Stimulated activated naive CD8-positive, alpha-beta T cell treated with anti-CD3 and anti-CD28 coated beads, Interleukin-15, amount 100 ng/mL, for 72 hours (primary cell): ENCODE measurements around the gene TEX51.

ENCODE experiments used
- ATAC-seq: fragments of 150-1000 bp; cut with Tn5 transposase; 2 replicates; pipeline ENCODE4 v1.10.0; 2021; ENCODE audit warnings: mild to moderate bottlenecking, moderate library complexity
- DNase-seq, 2 donors: peaks; one replicate each; pipeline ENCODE4 v3.0.0; 2021 to 2022
- H3K27ac Mint-ChIP-seq, 2 donors: one replicate each; pipeline ENCODE4 v1.8.0; 2022; ENCODE audit warnings: mild to moderate bottlenecking in 2 of 2, mixed read lengths in 2 of 2, moderate library complexity in 2 of 2
- H3K27me3 Mint-ChIP-seq: one replicate; pipeline ENCODE4 v1.8.0; 2022; ENCODE audit warnings: mixed read lengths
- H3K4me1 Mint-ChIP-seq: one replicate; pipeline ENCODE4 v1.8.0; 2022; ENCODE audit warnings: mild to moderate bottlenecking, mixed read lengths
- H3K4me3 Mint-ChIP-seq, 2 donors: one replicate each; pipeline ENCODE4 v1.8.0; 2022; ENCODE audit warnings: mild to moderate bottlenecking in 2 of 2, mixed read lengths in 2 of 2, moderate library complexity in 1 of 2
- H3K9me3 Mint-ChIP-seq, 2 donors: one replicate each; pipeline ENCODE4 v1.8.0; 2022; ENCODE audit warnings: mixed read lengths in 2 of 2

The TEX51 gene

DNA sequence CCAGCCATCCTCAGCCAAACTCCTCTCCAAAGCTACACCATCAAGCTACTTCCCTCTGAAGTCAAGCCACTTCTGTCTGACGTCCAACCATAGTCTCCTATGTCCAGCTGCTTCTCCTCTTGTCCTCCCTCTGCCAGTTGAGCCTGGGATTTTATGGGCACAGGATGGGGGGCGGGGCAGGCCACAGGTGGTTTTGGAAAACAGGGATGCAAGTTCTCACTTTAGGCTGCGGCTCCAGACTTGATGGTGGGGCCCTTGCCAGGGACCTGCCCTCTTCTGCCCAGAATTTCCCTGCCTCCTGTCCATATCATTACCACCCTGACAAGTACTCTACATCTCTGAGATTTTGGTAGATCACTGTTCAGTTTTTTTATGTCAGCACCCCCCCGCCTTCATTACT, 41.6 kb downstream of the TEX51 start:
- ATAC-seq (no peak), DNase-seq (no peak)
- H3K4me3 Mint-ChIP-seq, result no peak overlapping the region
- peaks cover 18% of the 10 kb centered on the region for H3K27me3 Mint-ChIP-seq
- H3K9me3 Mint-ChIP-seq, result peaks cover 9 to 17% of the 10 kb centered on the region in 2 donors
- H3K27ac Mint-ChIP-seq, result peak overlapping the region in 1 of 2 donors; percentile 13
- peaks cover 19% of the 10 kb centered on the region for H3K4me1 Mint-ChIP-seq

DNA sequence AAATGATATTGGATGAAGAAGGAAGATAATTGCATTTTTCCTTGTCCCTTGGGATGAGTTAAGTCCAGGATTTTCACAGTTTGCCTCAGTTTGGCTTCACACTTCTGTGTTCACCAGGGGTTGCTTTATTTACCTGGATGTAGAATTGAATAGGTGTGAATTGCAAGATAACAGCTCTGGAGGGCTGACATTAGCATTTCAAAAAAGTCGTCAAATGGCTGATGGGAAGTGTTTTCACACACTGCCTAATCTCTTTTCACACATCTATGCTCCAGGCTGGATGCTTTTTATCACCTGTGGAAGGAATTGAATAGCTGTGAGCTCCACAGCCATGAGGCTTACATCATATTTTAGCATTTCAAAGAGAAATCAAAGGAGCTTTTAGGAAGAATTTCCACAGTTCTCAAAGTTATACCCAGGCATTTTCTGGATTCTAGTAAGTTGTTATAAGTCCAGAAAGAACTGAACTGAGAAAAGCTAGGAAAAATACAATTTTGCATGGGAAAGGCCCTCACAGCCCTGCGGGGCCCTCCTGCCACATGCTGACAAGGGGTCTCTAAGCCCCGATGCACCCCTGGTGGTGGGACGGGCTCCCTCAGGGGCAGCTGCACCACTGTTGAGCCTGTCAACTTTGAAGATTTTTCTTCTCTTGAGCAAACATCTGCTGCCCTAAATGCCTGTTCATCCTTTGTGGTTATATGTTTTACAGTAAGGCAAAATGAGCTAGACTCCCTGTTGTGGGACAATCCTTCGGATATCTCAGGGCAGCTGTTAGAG, 43.9 kb downstream of the TEX51 start:
- Mint-ChIP-seq H3K9me3 (peaks cover 9 to 17% of the 10 kb centered on the region in 2 donors), H3K4me3 (no peak overlapping the region), H3K27me3 (peaks cover 18% of the 10 kb centered on the region), H3K27ac (no peak overlapping the region), H3K4me1 (peaks cover 12% of the 10 kb centered on the region)
- DNase-seq (no peak), ATAC-seq (no peak)

DNA sequence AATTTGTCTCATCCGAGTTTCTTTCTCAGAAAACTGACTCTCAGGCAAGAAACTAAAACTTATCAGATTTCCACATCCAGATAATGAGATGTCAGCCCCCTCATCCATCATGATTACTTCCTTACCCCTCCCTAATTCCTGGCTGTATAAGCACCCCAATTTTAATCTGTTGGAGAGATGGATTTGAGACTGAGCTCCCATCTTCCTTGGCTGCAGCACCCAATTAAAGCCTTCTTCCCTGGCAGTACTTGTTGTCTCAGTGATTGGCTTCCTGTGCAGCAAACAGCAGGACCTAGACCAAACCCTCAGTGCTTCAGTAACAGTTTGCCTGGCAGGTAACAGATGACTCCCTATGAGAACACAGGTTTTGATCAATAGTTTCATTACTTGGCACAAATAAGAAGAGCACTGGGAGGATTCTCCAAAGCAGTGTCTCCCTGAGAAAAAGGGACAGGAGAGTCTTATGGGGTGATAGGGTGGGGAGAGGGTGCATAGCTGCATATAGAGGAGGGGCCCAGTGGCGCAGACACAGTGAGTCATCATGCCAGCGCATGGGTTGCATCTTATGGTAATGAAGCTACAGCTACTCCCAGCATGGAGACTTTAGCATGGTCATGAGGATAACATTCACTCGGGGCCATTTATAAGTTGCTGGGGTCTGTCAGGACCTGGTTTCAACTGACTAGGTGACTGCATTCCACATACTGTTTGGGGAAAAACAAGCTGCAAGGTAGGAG, 45.1 kb downstream of the TEX51 start:
- ATAC-seq (no peak), DNase-seq (no peak)
- Mint-ChIP-seq H3K27ac (no peak overlapping the region), H3K9me3 (peaks cover 9 to 17% of the 10 kb centered on the region in 2 donors), H3K27me3 (peaks cover 27% of the 10 kb centered on the region), H3K4me1 (peaks cover 12% of the 10 kb centered on the region), H3K4me3 (no peak overlapping the region)

DNA sequence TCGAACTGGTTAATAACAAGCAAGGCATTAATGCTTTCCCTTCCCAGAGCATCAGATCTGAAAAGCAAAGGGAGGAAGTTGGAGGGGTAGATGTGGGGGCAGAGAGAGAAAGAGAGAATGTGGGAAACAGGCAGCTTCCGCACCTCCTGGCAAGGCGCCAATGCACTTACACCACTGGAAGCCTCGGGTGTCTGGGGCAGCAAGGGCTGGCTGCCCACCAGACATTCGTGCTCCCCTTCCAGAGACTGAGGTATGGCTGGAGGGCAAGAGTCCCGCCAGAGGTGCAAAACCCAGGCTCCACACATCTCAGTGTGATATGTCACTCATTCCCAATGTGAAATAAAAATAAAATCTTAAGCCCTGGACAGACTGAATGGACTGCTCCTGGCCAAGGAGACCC, 46.4 kb downstream of the TEX51 start:
- DNase-seq (no peak), ATAC-seq (no peak)
- peaks cover 26% of the 10 kb centered on the region for H3K27me3 Mint-ChIP-seq

DNA sequence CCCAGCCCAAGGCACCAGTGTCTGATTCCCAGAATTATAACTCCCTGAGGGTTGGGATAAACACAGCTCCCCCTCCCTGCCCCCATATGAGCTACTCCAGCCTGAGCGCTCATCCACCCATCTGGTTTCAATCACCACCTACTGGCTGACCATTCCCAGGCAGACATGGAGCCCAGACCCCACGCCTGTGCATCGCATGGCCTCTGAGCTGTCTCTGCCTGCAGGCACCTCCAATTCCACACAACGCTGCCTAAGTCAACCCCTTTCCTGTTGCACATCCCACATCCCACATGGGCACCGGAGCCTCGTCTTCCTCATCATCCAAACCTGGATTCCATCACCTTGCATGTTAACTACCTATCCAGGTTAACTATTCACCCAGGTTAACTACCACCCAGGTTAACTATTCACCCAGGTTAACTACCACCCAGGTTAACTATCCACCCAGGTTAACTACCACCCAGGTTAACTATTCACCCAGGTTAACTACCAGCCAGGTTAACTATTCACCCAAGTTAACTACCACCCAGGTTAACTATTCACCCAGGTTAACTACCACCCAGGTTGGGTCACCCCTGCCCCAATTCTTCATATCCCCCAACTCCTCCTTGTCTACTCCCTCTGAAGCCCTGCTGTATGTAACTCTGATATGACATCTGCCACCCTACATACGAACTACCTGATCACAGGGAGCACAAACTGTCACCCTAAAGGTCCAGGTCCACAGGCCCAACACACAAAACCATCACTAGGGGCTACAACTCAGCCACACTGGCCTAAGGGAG, 47.8 kb downstream of the TEX51 start:
- Mint-ChIP-seq H3K4me3 (no peak overlapping the region), H3K27me3 (peaks cover 18% of the 10 kb centered on the region), H3K4me1 (peaks cover 12% of the 10 kb centered on the region), H3K9me3 (peaks cover 9 to 17% of the 10 kb centered on the region in 2 donors), H3K27ac (peak overlapping the region in 1 of 2 donors; percentile 59)
- DNase-seq, result no peak
- ATAC-seq, result no peak

More for the DNA sequence above, 46.4 kb downstream of the TEX51 start:
- H3K27ac Mint-ChIP-seq, result no peak overlapping the region
- no peak overlapping the region for H3K4me3 Mint-ChIP-seq
- peaks cover 12% of the 10 kb centered on the region for H3K4me1 Mint-ChIP-seq
- H3K9me3 Mint-ChIP-seq, result peaks cover 9 to 17% of the 10 kb centered on the region in 2 donors

DNA sequence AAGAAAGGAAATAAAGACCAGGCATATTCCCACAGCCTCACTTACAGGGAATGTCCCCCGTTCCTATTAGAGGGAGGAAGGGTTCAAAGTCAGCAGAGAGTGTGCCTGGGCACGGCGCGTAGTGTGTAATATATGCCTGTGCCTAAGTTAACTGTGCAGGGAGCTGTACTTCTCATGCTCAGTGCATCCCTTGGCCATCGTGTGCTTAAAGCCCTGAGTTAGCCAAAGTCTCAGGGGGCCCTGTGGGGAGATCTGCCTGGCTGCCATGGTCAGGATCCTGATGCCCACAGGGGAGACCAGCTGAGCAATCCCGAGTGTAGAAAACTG, 48.4 kb downstream of the TEX51 start:
- ATAC-seq (no peak), DNase-seq (no peak)
- Mint-ChIP-seq H3K27ac (no peak overlapping the region), H3K27me3 (peaks cover 18% of the 10 kb centered on the region), H3K4me3 (no peak overlapping the region), H3K9me3 (peaks cover 10 to 17% of the 10 kb centered on the region in 2 donors), H3K4me1 (peaks cover 12% of the 10 kb centered on the region)

DNA sequence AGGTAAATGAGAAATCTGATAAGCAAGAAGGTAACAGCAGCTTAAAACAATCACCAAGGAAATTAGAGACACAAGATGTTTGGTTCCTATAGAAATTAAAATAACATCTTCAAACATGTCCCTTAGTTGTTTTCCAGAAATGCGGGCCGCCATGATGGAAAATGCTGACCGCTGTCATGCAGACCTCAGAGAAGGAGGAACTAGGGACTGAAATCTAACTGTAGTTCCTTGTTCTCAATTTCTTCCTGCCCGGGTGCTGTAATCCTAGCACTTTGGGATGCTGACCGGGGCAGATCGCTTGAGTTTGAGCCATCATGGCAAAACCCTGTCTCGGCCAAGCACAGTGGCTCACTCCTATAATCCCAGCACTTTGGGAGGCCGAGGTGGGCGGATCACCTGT, 51.1 kb downstream of the TEX51 start:
- peaks cover 13% of the 10 kb centered on the region for H3K4me1 Mint-ChIP-seq
- peaks cover 8% of the 10 kb centered on the region for H3K27me3 Mint-ChIP-seq
- H3K9me3 Mint-ChIP-seq, result peaks cover 0 to 5% of the 10 kb centered on the region in 2 donors
- ATAC-seq (no peak), DNase-seq (no peak)
- no peak overlapping the region for H3K27ac Mint-ChIP-seq
- H3K4me3 Mint-ChIP-seq, result no peak overlapping the region

DNA sequence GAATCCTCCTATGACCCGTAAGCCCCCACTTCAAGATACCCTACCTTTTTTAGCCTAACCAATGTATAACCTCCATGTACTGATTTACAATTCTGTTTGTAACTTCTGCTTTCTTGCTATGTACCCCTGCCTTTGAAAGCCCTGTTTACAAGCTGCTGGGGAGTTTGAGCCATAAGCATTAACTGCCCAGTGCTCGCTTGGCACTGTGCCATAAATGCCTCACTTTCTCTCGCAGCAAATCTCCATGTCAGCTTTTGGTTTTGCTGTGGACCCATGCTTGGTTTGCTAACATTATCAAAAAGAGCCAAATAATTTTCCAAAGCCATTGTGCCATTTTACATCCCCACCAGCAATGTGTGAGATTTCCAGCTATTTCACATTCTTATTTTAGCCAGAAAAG, 51.8 kb downstream of the TEX51 start:
- Mint-ChIP-seq H3K4me1 (peaks cover 7% of the 10 kb centered on the region), H3K4me3 (no peak overlapping the region), H3K9me3 (peaks cover 0 to 5% of the 10 kb centered on the region in 2 donors), H3K27ac (no peak overlapping the region), H3K27me3 (peaks cover 8% of the 10 kb centered on the region)
- no peak for DNase-seq
- ATAC-seq, result no peak
